Heart right ventricle (tissue), 16 donors: Measurements from ENCODE around the gene SHROOM4. TPM values are rescaled to one million over a fixed set of nuclear protein-coding genes. Genes with fewer than 3 reads are reported as not detected.
A peak's percentile ranks its signal among the peaks of the same experiment; 100 is the strongest.

Experiments
- ATAC-seq, 8 donors: fragments of 200-7000 bp; cut with Tn5 transposase; one replicate each; pipeline ENCODE4 v1.9.1; 2020; ENCODE audit warnings: mild to moderate bottlenecking in 8 of 8, moderate library complexity in 8 of 8, moderate number of reproducible peaks in 1 of 8
- DNase-seq, 2 donors: peaks; one replicate each; pipeline ENCODE4 v3.0.0-alpha.2; 2020
- H3K27ac ChIP-seq, 10 donors: fragments of 200-600 bp; sonication (generic) in 2 of 10; one replicate each; pipeline versions ENCODE4 v1.5.0 to v1.8.0; 2020 to 2022; ENCODE audit warnings: mild to moderate bottlenecking in 3 of 10
- H3K27me3 ChIP-seq, 7 donors: fragments of 200-600 bp; one replicate each; pipeline ENCODE4 v1.8.0; 2021 to 2022; ENCODE audit warnings: mild to moderate bottlenecking in 2 of 7
- H3K36me3 ChIP-seq, 9 donors: fragments of 200-600 bp; sonication (generic) in 1 of 9; one replicate each; pipeline versions ENCODE4 v1.5.0 to v1.8.0; 2020 to 2022; ENCODE audit warnings: mild to moderate bottlenecking in 2 of 9
- H3K4me1 ChIP-seq, 9 donors: fragments of 200-600 bp; sonication (generic) in 1 of 9; one replicate each; pipeline versions ENCODE4 v1.5.0 to v1.8.0; 2020 to 2022; ENCODE audit warnings: mild to moderate bottlenecking in 4 of 9
- H3K4me3 ChIP-seq, 10 donors: fragments of 200-600 bp; sonication (generic) in 2 of 10; one replicate each; pipeline versions ENCODE4 v1.5.0 to v1.8.0; 2020 to 2022; ENCODE audit warnings: mild to moderate bottlenecking in 7 of 10, moderate library complexity in 2 of 10
- H3K9me3 ChIP-seq, 11 donors: fragments of 200-600 bp in 10 of 11; sonication (generic) in 2 of 11; one replicate each; pipeline versions ENCODE4 v1.5.0 to v1.8.0; 2013 to 2022; ENCODE audit warnings: mild to moderate bottlenecking in 2 of 11, control low read depth in 1 of 11, moderate library complexity in 1 of 11
- WGBS, 2 donors: extraction: QIAGEN DNeasy Blood & Tissue Kit; methylation state at CpG; one replicate each; pipeline ENCODE4 v1.1.7; 2013; ENCODE audit warnings: inconsistent platforms in 1 of 2; 5-methylcytosine and 5-hydroxymethylcytosine counted together
- intact Hi-C, 10 donors: fragments of 100-400 bp; cut with DNase I; formaldehyde crosslinking; loops; one replicate each; pipeline versions ENCODE4 v1.11.1 to v1.14.2; 2022
- polyA plus RNA-seq, 2 donors: library from polyadenylated mRNA; stranded (reverse); fragments of 200-250 nt; gene quantifications; one replicate each; pipeline ENCODE4 v1.2.3, GENCODE V29; 2013
- total RNA-seq, 10 donors: library from RNA; stranded (reverse); fragmentation: NEBNext Ultra II Directional in 3 of 10; extraction: Animal tissue kit (Norgen Biotek cat#: 25700) in 3 of 10; gene quantifications; one replicate each; pipeline versions ENCODE4 v1.2.1 to v1.2.4, GENCODE V29; 2021 to 2023
- TF ChIP-seq, protein P1 (sequence below), 9 donors: fragments of 200-600 bp; sonication (generic) in 2 of 9; IDR thresholded peaks; one replicate each; pipeline versions ENCODE4 v1.5.0 to v1.8.0; 2021 to 2022; ENCODE audit warnings: antibody characterized with exemption in 9 of 9, mild to moderate bottlenecking in 5 of 9, moderate library complexity in 1 of 9
- donor health status: Arrhythmogenic right ventricular cardiomyopathy.
- donor health status: ischemic (EF 13 %, LVEDD 7.1; RV severe dilation, severe dysfunction).
- donor health status: healthy with polysubstance abuse.
- donor health status: DM: no; HTN: yes; CAD: no.
- donor health status: DM: no; HTN: no; CAD: no.
- donor health status: ischemic (EF 25% LVEDD 6.9; RV normal size, moderate dysfunction).
- donor health status: ischemic (EF 25% LVEDD 5.7; RV mildly dilated, moderate dysfunction).
- donor health status: healthy.
- donor health status: DM: yes; HTN: yes; CAD: no.
- donor health status: Ischemic cardiomyopathy.
- donor health status: ischemic (EF 35%, LVEDD 5.7; RV mildly dilated, moderate dysfunction).
- donor health status: nonischemic (EF 11% LVEDD 7.7; RV severe dilation, severe dysfunction).
- donor health status: DM: yes; HTN: yes; CAD: no.
- donor health status: PGD.
- donor health status: ischemic (EF 29% LVEDD 5.4; RV normal size, mild dysfunction).
- donor health status: nonischemic (EF 23%, LVEDD 6.1; RV moderate dilation, normal function).

The SHROOM4 gene
- total and polyA plus RNA-seq, 12 donors, result 3.6 to 17.9 (median 11.0) TPM

DNA sequence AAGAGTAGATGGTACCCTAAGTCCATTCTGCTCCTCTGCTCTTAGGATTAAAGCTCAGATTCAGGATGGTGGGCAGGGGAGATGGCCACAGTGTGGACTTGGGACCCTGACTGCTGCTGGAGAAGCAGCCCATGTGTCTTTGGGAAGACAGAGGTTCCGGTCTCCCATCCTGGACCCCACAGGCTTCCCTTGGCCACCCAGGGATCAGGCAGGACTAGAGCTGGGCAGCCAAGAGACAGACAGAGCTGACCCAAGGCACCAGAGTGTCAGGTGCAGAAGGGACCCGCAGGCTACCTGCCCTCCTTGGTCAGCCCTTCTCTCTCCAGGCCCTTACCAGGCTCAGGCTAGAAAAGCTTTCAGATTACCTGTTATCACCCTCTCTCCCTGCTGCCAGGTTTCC lies 25.7 kb upstream of the SHROOM4 start:
- 93 to 97% methylated on average over 2 of the region's 2 CpGs for WGBS, 2 donors
- Histone ChIP-seq H3K36me3 (no peaks in the 10 kb centered on the region), H3K4me1 (peaks cover 0 to 2% (median 0%) of the 10 kb centered on the region in 9 donors), H3K27ac (peak overlapping the region in 1 of 10 donors; percentile 44), H3K4me3 (no peak overlapping the region), H3K9me3 (no peaks in the 10 kb centered on the region), H3K27me3 (peaks cover 0 to 37% (median 0%) of the 10 kb centered on the region in 7 donors)
- ATAC-seq, result no peak
- TF ChIP-seq, protein P1, sequence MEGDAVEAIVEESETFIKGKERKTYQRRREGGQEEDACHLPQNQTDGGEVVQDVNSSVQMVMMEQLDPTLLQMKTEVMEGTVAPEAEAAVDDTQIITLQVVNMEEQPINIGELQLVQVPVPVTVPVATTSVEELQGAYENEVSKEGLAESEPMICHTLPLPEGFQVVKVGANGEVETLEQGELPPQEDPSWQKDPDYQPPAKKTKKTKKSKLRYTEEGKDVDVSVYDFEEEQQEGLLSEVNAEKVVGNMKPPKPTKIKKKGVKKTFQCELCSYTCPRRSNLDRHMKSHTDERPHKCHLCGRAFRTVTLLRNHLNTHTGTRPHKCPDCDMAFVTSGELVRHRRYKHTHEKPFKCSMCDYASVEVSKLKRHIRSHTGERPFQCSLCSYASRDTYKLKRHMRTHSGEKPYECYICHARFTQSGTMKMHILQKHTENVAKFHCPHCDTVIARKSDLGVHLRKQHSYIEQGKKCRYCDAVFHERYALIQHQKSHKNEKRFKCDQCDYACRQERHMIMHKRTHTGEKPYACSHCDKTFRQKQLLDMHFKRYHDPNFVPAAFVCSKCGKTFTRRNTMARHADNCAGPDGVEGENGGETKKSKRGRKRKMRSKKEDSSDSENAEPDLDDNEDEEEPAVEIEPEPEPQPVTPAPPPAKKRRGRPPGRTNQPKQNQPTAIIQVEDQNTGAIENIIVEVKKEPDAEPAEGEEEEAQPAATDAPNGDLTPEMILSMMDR (IDR thresholded peaks at IDR 0.05), result no peak
- intact Hi-C loops, result no loop called here
- DNase-seq, result no peak

DNA sequence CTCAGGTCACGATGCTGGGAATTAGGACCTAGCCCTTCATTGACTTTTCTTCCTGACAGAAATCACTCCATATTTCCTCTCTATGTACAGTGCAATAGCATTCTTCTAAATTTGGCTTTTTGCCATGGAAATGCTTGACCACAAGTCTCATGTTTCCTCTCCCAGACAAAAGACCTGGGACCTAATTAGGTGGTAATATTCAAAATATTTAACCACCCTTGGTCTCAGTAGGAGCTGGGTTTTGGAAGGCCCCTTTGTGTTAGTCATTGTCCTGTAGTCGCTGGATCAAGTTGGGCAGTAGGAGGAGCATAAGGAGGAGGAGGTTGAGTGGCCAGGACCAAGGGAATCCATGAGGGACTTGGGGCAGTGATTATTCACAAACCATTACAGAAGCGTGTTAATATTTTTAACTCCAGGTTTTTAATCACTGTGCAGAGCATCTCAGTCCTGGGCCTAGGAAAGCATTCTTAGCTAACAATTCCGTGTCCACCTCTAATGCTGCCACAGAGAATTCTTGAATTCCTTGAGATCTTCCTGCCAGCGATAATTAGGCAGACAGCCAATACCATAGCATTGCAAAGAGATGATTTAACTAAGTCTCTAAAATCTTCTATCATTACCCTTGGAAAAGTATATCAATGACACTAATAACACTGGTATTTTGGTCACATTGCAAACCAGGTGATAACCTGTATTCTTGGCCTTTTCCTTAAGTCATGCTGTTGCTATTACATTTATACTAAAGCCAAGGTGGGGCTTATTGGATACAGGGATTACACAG lies 25.0 kb upstream of the SHROOM4 start:
- H3K4me3 ChIP-seq, result no peak overlapping the region
- H3K27me3 ChIP-seq, result peaks cover 0 to 34% (median 0%) of the 10 kb centered on the region in 7 donors
- intact Hi-C loops, result no loop called here
- TF ChIP-seq, protein P1 (IDR thresholded peaks at IDR 0.05), result no peak
- peak overlapping the region in 1 of 10 donors; percentile 44 for H3K27ac ChIP-seq
- H3K9me3 ChIP-seq, result no peaks in the 10 kb centered on the region
- H3K36me3 ChIP-seq, result no peaks in the 10 kb centered on the region
- peak in 1 of 2 donors; percentile 4 for DNase-seq
- WGBS, 2 donors, result 56 to 60% methylated on average over 5 of the region's 5 CpGs
- ATAC-seq, result peak in 7 of 8 donors; percentile 30 to 72 (median 62)
- peaks cover 0 to 2% (median 0%) of the 10 kb centered on the region in 9 donors for H3K4me1 ChIP-seq

DNA sequence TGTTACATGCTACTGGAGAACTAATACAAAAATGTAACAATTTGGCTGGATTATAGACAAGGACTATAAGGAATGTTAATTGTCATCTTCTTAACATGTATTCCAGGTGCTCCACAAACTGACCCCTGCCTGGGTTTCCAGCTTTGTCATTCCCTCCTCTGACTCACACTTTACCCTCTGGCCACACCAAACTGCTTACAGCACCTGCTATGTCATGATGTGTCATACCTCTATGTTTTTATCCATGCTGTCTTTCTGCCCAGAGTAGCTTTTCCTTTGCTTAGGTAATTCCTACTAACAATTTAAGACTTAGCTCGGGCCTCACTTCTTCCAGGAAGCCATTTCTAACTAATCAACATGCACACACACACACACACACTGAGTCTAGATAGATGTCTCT lies 14.0 kb upstream of the SHROOM4 start:
- Histone ChIP-seq H3K4me1 (no peaks in the 10 kb centered on the region), H3K9me3 (no peaks in the 10 kb centered on the region), H3K36me3 (no peaks in the 10 kb centered on the region), H3K4me3 (no peak overlapping the region), H3K27ac (no peak overlapping the region), H3K27me3 (peaks cover 0 to 28% (median 0%) of the 10 kb centered on the region in 7 donors)
- WGBS, 2 donors, result 81 to 83% methylated on average over 1 of the region's 1 CpG
- intact Hi-C loops, result no loop called here
- TF ChIP-seq, protein P1 (IDR thresholded peaks at IDR 0.05), result no peak
- ATAC-seq, result no peak
- DNase-seq, result no peak

DNA sequence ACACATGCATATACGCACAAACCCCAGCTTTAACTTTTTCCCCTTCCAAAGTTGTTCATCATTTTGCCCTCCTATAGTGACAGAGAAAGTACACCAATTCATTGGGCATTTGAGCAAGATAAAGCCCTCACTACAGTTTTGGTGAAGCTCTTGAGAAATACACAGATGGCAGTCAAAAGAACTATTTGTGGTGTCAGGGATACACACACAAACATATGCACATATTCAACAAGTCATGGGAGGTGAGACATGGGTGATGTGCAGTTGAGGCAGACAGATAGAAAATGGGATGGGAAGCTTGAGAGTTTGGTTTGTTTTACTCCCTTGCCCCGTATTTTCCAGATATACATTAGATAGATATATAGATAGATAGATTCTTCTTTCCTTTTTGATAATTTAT lies 11.8 kb upstream of the SHROOM4 start:
- Histone ChIP-seq H3K4me3 (no peak overlapping the region), H3K9me3 (no peaks in the 10 kb centered on the region), H3K4me1 (no peaks in the 10 kb centered on the region), H3K27me3 (peaks cover 0 to 28% (median 0%) of the 10 kb centered on the region in 7 donors), H3K27ac (no peak overlapping the region), H3K36me3 (no peaks in the 10 kb centered on the region)
- DNase-seq (no peak), ATAC-seq (no peak)
- TF ChIP-seq, protein P1 (IDR thresholded peaks at IDR 0.05), result no peak
- intact Hi-C loops, result no loop called here
- 79 to 97% methylated on average over 2 of the region's 2 CpGs for WGBS, 2 donors
